ENCODE data around the gene TSC22D2. TPM values are rescaled to one million over a fixed set of nuclear protein-coding genes. Genes with fewer than 3 reads are reported as not detected.

The TSC22D2 gene
- total RNA-seq, 1 experiment from 2014 or later, result 26.5 TPM

DNA sequence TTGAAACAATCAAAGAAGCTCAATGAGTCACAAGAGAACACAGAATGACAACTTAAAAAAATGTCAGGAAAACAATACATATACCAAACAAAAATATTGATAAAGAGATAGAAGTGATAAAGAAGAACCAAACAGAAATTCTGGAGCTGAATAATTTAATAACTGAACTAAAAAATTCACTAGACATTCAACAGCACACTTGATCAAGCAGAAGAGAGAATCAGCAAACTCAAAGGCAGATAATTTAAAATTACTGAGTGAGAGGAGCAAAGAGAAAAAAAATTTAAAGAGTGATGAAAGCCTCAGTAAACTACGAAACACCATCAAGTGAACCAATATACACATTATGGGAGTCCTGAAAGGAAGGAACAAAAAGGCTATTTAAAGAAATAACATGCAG lies 76.3 kb downstream of the TSC22D2 start:
- H3K18ac ChIP-seq (ENCODE audit: insufficient read length, low read depth, low read length), result no peak overlapping the region
- peaks cover 0 to 15% (median 7%) of the 10 kb centered on the region in 3 experiments; a peak in 4 of 7 replicates for H3K36me3 Mint-ChIP-seq (ENCODE audit: insufficient read depth in 1 of 3, low read depth in 3 of 3)
- H3K79me2 ChIP-seq (ENCODE audit: insufficient read depth, low read length), result no peaks in the 10 kb centered on the region
- DNase-seq, result no peak
- H2BK15ac ChIP-seq (ENCODE audit: low read depth, low read length), result no peak overlapping the region
- no peaks in the 10 kb centered on the region for H3K79me1 ChIP-seq (ENCODE audit: insufficient read depth, low read depth, low read length, poor library complexity, severe bottlenecking)
- no peaks in the 10 kb centered on the region for H3K27me3 ChIP-seq (ENCODE audit: insufficient read depth, low read length)
- no peaks in the 10 kb centered on the region for H4K20me1 ChIP-seq (ENCODE audit: control insufficient read depth, insufficient read depth, insufficient read length)
- no peaks in the 10 kb centered on the region for H3K23me2 ChIP-seq (ENCODE audit: insufficient read length, low read depth, low read length, poor library complexity, severe bottlenecking)
- H4K91ac ChIP-seq (ENCODE audit: insufficient read length, low read depth, low read length), result no peak overlapping the region
- no peak overlapping the region for H3K4me2 ChIP-seq (ENCODE audit: insufficient read depth, insufficient read length, low read length)
- no peak overlapping the region for H4K5ac ChIP-seq (ENCODE audit: insufficient read length, low read depth, low read length)
- no peaks in the 10 kb centered on the region; the same call in 1 of the 2 replicates for H3K4me1 ChIP-seq (ENCODE audit: insufficient read depth, low read length)
- no peak overlapping the region for H4K8ac ChIP-seq (replicated peaks; ENCODE audit: insufficient read length, low read depth, low read length)
- WGBS (ENCODE audit: extremely low coverage, insufficient read length, low lambda C conversion rate), result no CpG with 5 or more reads among the region's 1 CpG
- H3K14ac ChIP-seq (ENCODE audit: insufficient read depth, low read length), result no peak overlapping the region
- no peak overlapping the region for H3K4me3 Mint-ChIP-seq
- TF ChIP-seq, protein P1, sequence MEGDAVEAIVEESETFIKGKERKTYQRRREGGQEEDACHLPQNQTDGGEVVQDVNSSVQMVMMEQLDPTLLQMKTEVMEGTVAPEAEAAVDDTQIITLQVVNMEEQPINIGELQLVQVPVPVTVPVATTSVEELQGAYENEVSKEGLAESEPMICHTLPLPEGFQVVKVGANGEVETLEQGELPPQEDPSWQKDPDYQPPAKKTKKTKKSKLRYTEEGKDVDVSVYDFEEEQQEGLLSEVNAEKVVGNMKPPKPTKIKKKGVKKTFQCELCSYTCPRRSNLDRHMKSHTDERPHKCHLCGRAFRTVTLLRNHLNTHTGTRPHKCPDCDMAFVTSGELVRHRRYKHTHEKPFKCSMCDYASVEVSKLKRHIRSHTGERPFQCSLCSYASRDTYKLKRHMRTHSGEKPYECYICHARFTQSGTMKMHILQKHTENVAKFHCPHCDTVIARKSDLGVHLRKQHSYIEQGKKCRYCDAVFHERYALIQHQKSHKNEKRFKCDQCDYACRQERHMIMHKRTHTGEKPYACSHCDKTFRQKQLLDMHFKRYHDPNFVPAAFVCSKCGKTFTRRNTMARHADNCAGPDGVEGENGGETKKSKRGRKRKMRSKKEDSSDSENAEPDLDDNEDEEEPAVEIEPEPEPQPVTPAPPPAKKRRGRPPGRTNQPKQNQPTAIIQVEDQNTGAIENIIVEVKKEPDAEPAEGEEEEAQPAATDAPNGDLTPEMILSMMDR (conservative IDR thresholded peaks at IDR 0.05), result no peak
- H3K27me3 Mint-ChIP-seq (ENCODE audit: low read depth), result no peaks in the 10 kb centered on the region
- H3T11ph ChIP-seq (ENCODE audit: low read length), result no peak overlapping the region
- no peak overlapping the region for H3K56ac ChIP-seq (ENCODE audit: insufficient read length, low read depth, low read length)
- H3K27ac Mint-ChIP-seq, result no peak overlapping the region
- no peaks in the 10 kb centered on the region for H3K9me3 ChIP-seq (ENCODE audit: control insufficient read depth, low read depth, low read length)
- H2BK20ac ChIP-seq (ENCODE audit: low read depth, low read length, poor library complexity, severe bottlenecking), result no peak overlapping the region
- no peak overlapping the region for H2AK5ac ChIP-seq (ENCODE audit: insufficient read length, low read length)
- no peak overlapping the region for H2BK12ac ChIP-seq (ENCODE audit: insufficient read length, low read depth, low read length)
- no peak overlapping the region for H2AFZ ChIP-seq (ENCODE audit: low read length)
- no peak overlapping the region for H3K9ac ChIP-seq (ENCODE audit: extremely low read depth, insufficient read length, low read length)
- no peak overlapping the region for H2BK5ac ChIP-seq (ENCODE audit: insufficient read length, low read length)
- no peak overlapping the region for H2BK120ac ChIP-seq (ENCODE audit: low read depth, low read length, poor library complexity, severe bottlenecking)
- H3K27ac ChIP-seq (ENCODE audit: insufficient read length, low read depth, low read length), result no peak overlapping the region
- peaks cover 0 to 7% of the 10 kb centered on the region in 2 experiments; a peak in 1 of 4 replicates for H3K4me1 Mint-ChIP-seq
- no peak overlapping the region for H3K4ac ChIP-seq (ENCODE audit: low read depth, low read length)
- peaks cover 10 to 13% of the 10 kb centered on the region in 2 experiments for H3K9me3 Mint-ChIP-seq
- no peak overlapping the region for H3K23ac ChIP-seq (ENCODE audit: insufficient read length, low read depth, low read length)

Data from H9 (cell line).